GM18499 (cell line): ENCODE results near the gene TCIRG1.

Source experiments
- ATAC-seq: cut with Tn5 transposase; IDR thresholded peaks from one replicate; pipeline ENCODE4 v1.9.1; 2021; ENCODE audit warnings: moderate number of reproducible peaks; ENCODE audit not compliant: insufficient read depth, unreplicated experiment

TCIRG1 gene

GRCh38 chr11:68035266-68035876 lies 3.5 kb upstream of the TCIRG1 start:
- no peak for ATAC-seq

GRCh38 chr11:68036141-68036716 lies 2.6 kb upstream of the TCIRG1 start:
- ATAC-seq = no peak

DNA sequence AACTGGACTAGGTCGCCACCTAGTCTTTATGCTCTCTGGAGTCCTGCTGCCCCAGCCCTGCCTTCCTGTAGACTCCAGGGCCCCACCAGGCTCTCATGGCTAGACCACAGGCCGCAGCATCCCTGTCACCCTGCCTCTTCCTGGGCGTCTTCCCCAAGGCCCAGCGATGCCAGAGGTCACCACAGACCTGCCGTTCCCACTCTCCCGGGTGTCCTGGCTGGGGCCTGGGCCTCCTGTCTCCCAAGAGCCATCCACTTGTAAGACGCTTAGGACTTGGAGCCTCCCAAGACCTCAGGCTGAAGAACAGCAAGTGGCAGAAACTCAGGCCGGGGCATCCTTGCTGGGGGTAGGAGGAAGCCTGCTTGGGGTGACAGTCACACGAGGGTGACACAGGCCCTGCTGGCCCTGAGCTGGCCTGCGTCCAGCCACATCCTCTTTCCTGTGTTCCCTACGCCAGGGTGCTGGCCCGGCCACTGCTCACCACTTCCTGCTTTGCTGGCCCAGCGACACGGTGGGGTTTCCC lies 2.0 kb upstream of the TCIRG1 start:
- ATAC-seq = no peak

GRCh38 chr11:68037411-68038225 lies 1.2 kb upstream of the TCIRG1 start:
- no peak for ATAC-seq

- no peak for ATAC-seq
These were observed 553 bp upstream of the TCIRG1 start for GRCh38 chr11:68038226-68038717.

GRCh38 chr11:68039526-68040086 lies 781 bp downstream of the TCIRG1 start:
- no peak for ATAC-seq

DNA sequence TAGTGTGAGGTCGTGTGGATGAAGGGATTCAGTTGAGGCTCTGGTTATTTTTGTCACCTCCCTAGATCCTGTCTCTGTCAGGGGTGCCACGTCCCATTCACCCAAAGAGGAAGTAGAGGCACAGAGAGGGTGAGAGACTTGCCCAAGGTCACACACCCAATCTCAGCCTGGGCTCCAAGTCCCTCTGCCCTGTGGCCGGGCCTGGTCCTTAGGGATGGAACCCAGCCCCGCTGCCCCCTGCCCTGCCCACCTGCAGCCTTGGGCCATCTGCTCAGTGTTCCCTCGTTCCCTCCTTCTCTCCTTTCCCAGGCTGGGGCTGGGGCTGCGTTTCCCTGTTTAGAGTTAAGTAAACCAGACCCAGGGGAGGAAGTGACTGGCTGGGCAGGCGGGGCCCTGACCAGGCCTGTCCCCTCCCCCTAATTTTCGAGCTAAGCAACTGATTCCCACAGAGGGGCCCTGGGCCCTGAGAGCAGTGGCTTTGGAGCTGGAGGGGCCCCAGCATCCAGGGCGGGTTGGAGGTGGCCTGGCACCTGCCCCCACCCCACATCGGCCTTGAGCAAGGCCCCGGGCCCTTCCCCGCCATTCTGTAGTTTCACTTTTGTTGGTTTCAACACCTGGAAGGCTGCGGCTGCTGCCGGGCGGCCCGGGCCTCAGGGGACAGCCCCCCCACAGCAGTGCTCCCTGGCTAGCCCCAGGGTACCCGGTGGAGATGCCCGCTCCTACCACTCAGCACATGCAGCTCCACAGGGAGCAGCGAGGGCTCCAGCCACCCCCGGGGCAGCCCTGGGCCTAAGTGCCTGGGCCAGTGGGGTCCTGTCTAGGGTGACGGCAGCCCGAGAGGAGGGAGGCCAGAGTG lies 1.5 kb downstream of the TCIRG1 start:
- ATAC-seq = no peak

DNA sequence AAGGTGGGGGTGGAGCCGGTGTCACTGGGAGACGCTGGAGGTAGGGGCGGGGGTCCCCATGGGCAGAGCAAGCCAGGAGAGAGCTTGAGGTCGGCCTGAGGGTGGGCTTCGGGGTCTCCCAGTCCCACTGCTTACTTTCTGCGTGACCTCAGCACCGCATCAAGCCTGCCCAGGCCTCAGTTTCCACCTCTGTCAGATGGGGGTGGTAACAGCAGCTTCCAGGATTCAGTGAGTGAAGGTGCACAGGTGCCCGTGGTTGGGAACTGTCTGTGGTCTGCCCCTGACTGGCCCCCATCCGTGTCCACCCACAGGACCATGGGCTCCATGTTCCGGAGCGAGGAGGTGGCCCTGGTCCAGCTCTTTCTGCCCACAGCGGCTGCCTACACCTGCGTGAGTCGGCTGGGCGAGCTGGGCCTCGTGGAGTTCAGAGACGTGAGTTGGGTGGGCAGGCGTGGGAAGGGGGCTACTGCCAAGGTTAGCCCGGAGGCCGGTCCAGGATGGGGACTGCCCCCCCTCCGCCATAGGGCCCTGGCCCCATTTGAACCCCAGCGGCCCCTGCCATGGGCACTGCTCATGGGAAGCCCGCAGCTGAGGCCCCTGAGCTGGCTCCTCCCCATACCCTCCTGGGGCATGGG lies 2.2 kb downstream of the TCIRG1 start:
- ATAC-seq = no peak

GRCh38 chr11:68041617-68042218 lies 2.9 kb downstream of the TCIRG1 start:
- ATAC-seq = no peak

- no peak for ATAC-seq
These were observed 3.6 kb downstream of the TCIRG1 start for GRCh38 chr11:68042219-68043028.

DNA sequence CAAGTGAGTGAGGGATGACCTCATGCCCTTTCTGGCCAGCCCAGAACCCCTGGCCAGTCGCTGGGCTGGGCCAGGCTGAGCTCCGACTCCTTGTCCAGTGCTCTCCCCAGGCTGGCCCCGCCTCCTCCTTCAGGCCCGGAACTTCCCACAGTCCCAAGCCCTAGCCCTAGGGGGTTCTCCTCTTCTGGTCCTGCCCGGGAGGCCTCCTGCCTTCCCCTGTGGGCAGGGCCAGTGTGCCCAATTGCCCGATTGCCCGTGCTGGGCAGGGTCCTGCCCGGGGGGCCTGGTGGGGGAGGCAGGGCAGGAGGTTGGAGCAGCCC lies 4.2 kb downstream of the TCIRG1 start:
- no peak for ATAC-seq

DNA sequence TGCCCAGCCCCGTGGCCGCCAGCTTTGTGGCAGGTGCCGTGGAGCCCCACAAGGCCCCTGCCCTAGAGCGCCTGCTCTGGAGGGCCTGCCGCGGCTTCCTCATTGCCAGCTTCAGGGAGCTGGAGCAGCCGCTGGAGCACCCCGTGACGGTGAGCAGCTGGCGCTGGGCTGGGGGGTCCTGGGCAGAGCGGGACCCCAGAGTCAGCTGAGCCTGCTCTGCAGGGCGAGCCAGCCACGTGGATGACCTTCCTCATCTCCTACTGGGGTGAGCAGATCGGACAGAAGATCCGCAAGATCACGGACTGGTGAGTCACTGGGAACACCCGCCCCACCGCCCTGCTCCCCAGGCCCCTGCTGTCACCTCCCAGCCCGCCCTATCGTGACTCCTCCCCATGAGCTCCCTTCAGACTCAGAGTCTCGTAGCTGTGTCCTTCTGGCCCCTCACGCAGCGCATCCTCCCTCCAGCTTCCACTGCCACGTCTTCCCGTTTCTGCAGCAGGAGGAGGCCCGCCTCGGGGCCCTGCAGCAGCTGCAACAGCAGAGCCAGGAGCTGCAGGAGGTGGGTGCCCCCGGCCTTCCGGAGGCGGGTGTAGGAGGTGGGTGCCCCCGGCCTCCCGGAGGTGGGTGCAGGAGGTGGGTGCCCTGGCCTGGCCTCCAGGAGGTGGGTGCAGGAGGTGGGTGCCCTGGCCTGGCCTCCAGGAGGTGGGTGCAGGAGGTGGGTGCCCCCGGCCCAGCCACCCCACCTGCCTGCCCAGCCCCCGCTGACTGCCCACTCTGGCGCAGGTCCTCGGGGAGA lies 4.7 kb downstream of the TCIRG1 start:
- ATAC-seq = no peak

GRCh38 chr11:68044145-68044813 lies 5.5 kb downstream of the TCIRG1 start:
- no peak for ATAC-seq

GRCh38 chr11:68044898-68045351 lies 6.1 kb downstream of the TCIRG1 start:
- ATAC-seq = no peak

DNA sequence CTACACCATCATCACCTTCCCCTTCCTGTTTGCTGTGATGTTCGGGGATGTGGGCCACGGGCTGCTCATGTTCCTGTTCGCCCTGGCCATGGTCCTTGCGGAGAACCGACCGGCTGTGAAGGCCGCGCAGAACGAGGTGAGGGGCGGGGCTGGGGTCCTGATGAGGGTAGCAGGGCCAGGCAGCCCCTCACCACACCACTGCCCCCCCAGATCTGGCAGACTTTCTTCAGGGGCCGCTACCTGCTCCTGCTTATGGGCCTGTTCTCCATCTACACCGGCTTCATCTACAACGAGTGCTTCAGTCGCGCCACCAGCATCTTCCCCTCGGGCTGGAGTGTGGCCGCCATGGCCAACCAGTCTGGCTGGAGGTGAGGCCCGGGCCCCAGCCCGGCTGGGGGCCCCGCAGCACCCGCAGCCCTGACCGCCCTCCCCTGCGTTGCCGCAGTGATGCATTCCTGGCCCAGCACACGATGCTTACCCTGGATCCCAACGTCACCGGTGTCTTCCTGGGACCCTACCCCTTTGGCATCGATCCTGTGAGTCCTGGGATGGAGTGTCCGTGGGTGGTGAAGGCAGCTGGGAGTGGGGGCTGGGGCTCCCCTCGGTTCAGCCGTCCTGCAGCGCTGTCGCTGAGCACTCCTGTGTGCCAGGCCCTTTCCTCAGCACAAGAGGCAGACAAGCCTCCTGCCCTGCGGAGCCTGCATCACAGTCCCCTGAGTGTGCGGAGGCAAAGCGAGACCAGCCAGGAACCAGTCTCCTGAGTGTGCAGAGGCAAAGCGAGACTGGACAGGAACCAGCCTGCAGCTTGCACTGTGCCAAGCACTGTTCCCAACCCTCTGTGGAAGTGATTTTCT lies 8.8 kb downstream of the TCIRG1 start:
- no peak for ATAC-seq
